SIG-M5 treated with dmso at 0.1 percent for 504 hours (cell line): Measurements from ENCODE around the gene MYL6.

ENCODE experiments used
- DNase-seq: peaks from one replicate; lab custom pipeline; 2025; ENCODE audit not compliant: unreplicated experiment; lab: John Stamatoyannopoulos, UW

MYL6 gene

GRCh38 chr12:56129206-56129941, 28.8 kb upstream of the MYL6 start:
- DNase-seq: peak; percentile 78

- DNase-seq: no peak
Observed at GRCh38 chr12:56129942-56130495, 28.1 kb upstream of the MYL6 start.

- DNase-seq: no peak
Observed at GRCh38 chr12:56130876-56131275, 27.3 kb upstream of the MYL6 start.

- DNase-seq: no peak
Observed at GRCh38 chr12:56134897-56135296, 23.3 kb upstream of the MYL6 start.

GRCh38 chr12:56137853-56138571, 20.1 kb upstream of the MYL6 start:
- no peak for DNase-seq

GRCh38 chr12:56141946-56142784, 16.0 kb upstream of the MYL6 start:
- DNase-seq: no peak

GRCh38 chr12:56143217-56143616, 14.9 kb upstream of the MYL6 start:
- no peak for DNase-seq

GRCh38 chr12:56143870-56144269, 14.3 kb upstream of the MYL6 start:
- no peak for DNase-seq

- DNase-seq: no peak
Observed at GRCh38 chr12:56145217-56145616, 12.9 kb upstream of the MYL6 start.

GRCh38 chr12:56146492-56147460, 11.4 kb upstream of the MYL6 start:
- no peak for DNase-seq

GRCh38 chr12:56150563-56150962, 7.6 kb upstream of the MYL6 start:
- DNase-seq: no peak

GRCh38 chr12:56151672-56152131, 6.5 kb upstream of the MYL6 start:
- peak; percentile 64 for DNase-seq

GRCh38 chr12:56152132-56152755, 5.9 kb upstream of the MYL6 start, which contains the start of gene MYL6B:
MYL6B (plus strand) TSS chr12:56152587; CDS start chr12:56153919, 1,332 bp downstream.
- peak; percentile 96 for DNase-seq

GRCh38 chr12:56152756-56153677, 5.1 kb upstream of the MYL6 start:
- DNase-seq: no peak

GRCh38 chr12:56153678-56154065, 4.5 kb upstream of the MYL6 start:
- DNase-seq: no peak

- DNase-seq: no peak
Observed at GRCh38 chr12:56154246-56154771, 3.9 kb upstream of the MYL6 start.

- DNase-seq: no peak
Observed at GRCh38 chr12:56154818-56155217, 3.3 kb upstream of the MYL6 start.

- DNase-seq: no peak
Observed at GRCh38 chr12:56155256-56155845, 2.8 kb upstream of the MYL6 start.
